GM12878 (cell line): ENCODE data around the gene SECTM1. TPM values are rescaled to one million over a fixed set of nuclear protein-coding genes. Genes with fewer than 3 reads are reported as not detected.

Experiments used
- ATAC-seq: fragments of 200-7000 bp; cut with Tn5 transposase; 3 replicates; pipeline ENCODE4 v1.9.1; 2020; ENCODE audit warnings: mild to moderate bottlenecking, moderate library complexity
- BruUV-seq: library from RNA; stranded (reverse); fragments of 400-500 nt; replicated peaks from 2 replicates; lab custom pipeline; 2021; lab: Mats Ljungman, UMichigan
- CTCF ChIA-PET: fragments of 300-600 bp; sonication (Branson Sonifier 250); formaldehyde crosslinking; extraction: SDS; loops from one replicate; lab custom pipeline; 2021; ENCODE audit warnings: inconsistent platforms; lab: Yijun Ruan, JAX
- POLR2A ChIA-PET: fragments of 350-600 bp; formaldehyde crosslinking; extraction: SDS; loops from one replicate; lab custom pipeline; 2021; ENCODE audit warnings: inconsistent platforms; lab: Charles Lee
- RAD21 ChIA-PET: fragments of 300-600 bp; sonication (Branson Sonifier 250); formaldehyde crosslinking; loops from one replicate; lab custom pipeline; 2023; ENCODE audit warnings: antibody characterized with exemption; ENCODE audit not compliant: unreplicated experiment; lab: Charles Lee
- SMC1A ChIA-PET: fragments of 300-600 bp; sonication (Branson Sonifier 250); formaldehyde crosslinking; loops from one replicate; lab custom pipeline; 2023; ENCODE audit not compliant: unreplicated experiment, uncharacterized antibody; lab: Charles Lee
- DNase-seq: peaks from one replicate; pipeline ENCODE4 v3.0.0-alpha.2; 2011; ENCODE audit warnings: low read depth, low spot score
- FAIRE-seq: peaks from 3 replicates; lab custom pipeline; 2011; peaks lifted over from hg19 to GRCh38; lab: Jason Lieb, UNC
- H2AFZ ChIP-seq: 2 replicates; pipeline ENCODE4 v1.6.0; 2011; ENCODE audit warnings: low read depth, low read length, control low read depth; ENCODE audit not compliant: control insufficient read depth
- H3K27ac ChIP-seq: 2 replicates; pipeline ENCODE4 v1.5.1; 2011; ENCODE audit warnings: control low read depth; ENCODE audit not compliant: control insufficient read depth, insufficient read depth
- H3K27me3 ChIP-seq, 2 experiments: replicated peaks in 1 of 2; 2 replicates each; pipeline versions ENCODE4 v1.6.0 to v1.6.1; 2011; ENCODE audit warnings: low read length in 1 of 2; ENCODE audit not compliant: control insufficient read depth in 2 of 2, insufficient read depth in 2 of 2
- H3K36me3 ChIP-seq, 2 experiments: 2 replicates each; pipeline ENCODE4 v1.5.1; 2011; ENCODE audit warnings: low read length in 1 of 2; ENCODE audit not compliant: control insufficient read depth in 2 of 2, insufficient read depth in 2 of 2
- H3K4me1 ChIP-seq: 2 replicates; pipeline ENCODE4 v1.6.1; 2011; ENCODE audit warnings: mild to moderate bottlenecking, low read length, moderate library complexity, mixed read lengths; ENCODE audit not compliant: control insufficient read depth, insufficient read depth
- H3K4me2 ChIP-seq: 2 replicates; pipeline ENCODE4 v1.6.0; 2011; ENCODE audit warnings: control low read depth; ENCODE audit not compliant: control insufficient read depth, insufficient read depth
- H3K4me3 ChIP-seq: fragments of 200-600 bp; sonication (generic); 2 replicates; pipeline ENCODE4 v1.5.1; 2016
- H3K79me2 ChIP-seq: 2 replicates; pipeline ENCODE4 v1.6.0; 2011; ENCODE audit warnings: low read length; ENCODE audit not compliant: control insufficient read depth, insufficient read depth
- H3K9ac ChIP-seq: 2 replicates; pipeline ENCODE4 v1.8.0; 2011; ENCODE audit warnings: low read length, control low read depth, mixed read lengths; ENCODE audit not compliant: control insufficient read depth, insufficient read depth
- H3K9me3 ChIP-seq: replicated peaks from 3 replicates; pipeline ENCODE4 v1.5.1; 2011; ENCODE audit warnings: mild to moderate bottlenecking, low read length; ENCODE audit not compliant: control insufficient read depth, insufficient read depth
- H4K20me1 ChIP-seq: 2 replicates; pipeline ENCODE4 v1.6.0; 2011; ENCODE audit not compliant: control insufficient read depth, insufficient read depth
- CHD2 ChIP-seq: IDR thresholded peaks from 2 replicates; pipeline ENCODE4 v1.6.1; 2011; ENCODE audit warnings: low read depth, low read length, improper control_type of control experiment, borderline replicate concordance
- DPF2 ChIP-seq: fragments of 450-650 bp; IDR thresholded peaks from 2 replicates; pipeline ENCODE4 v1.6.1; 2017; ENCODE audit warnings: mild to moderate bottlenecking
- E2F8 ChIP-seq: fragments of 450-650 bp; IDR thresholded peaks from 2 replicates; pipeline ENCODE4 v1.6.1; 2018; ENCODE audit warnings: mild to moderate bottlenecking, low read depth, moderate library complexity; ENCODE audit not compliant: partially characterized antibody
- NFYA ChIP-seq: IDR thresholded peaks from 2 replicates; pipeline ENCODE4 v1.6.1; 2011; ENCODE audit warnings: low read depth, mild to moderate bottlenecking, low read length, improper control_type of control experiment, borderline replicate concordance
- NRF1 ChIP-seq: conservative IDR thresholded peaks from 2 replicates; pipeline ENCODE4 v1.6.1; 2011; ENCODE audit warnings: mild to moderate bottlenecking, low read depth, low read length, improper control_type of control experiment
- PAX5 ChIP-seq: IDR thresholded peaks from 2 replicates; pipeline ENCODE4 v1.6.1; 2011; ENCODE audit warnings: low read depth, low read length, borderline replicate concordance
- POLR2A ChIP-seq: IDR thresholded peaks from 2 replicates; pipeline ENCODE4 v1.6.1; 2011; ENCODE audit warnings: low read depth, mild to moderate bottlenecking, low read length
- RELA ChIP-seq: fragments of 450-650 bp; IDR thresholded peaks from 2 replicates; pipeline ENCODE4 v1.8.0; 2014; ENCODE audit warnings: borderline replicate concordance; ENCODE audit not compliant: partially characterized antibody
- RELB ChIP-seq: fragments of 450-650 bp; IDR thresholded peaks from 2 replicates; pipeline ENCODE4 v1.6.1; 2017; ENCODE audit warnings: low read depth, mild to moderate bottlenecking, moderate library complexity
- TAF1 ChIP-seq: IDR thresholded peaks from 2 replicates; pipeline ENCODE4 v1.6.1; 2011; ENCODE audit warnings: mild to moderate bottlenecking, low read depth, low read length, borderline replicate concordance
- TARDBP ChIP-seq: IDR thresholded peaks from 2 replicates; pipeline ENCODE4 v1.6.1; 2016; ENCODE audit warnings: borderline replicate concordance
- ZNF217 ChIP-seq: fragments of 450-650 bp; IDR thresholded peaks from 2 replicates; pipeline ENCODE4 v1.6.1; 2017; ENCODE audit warnings: antibody characterized with exemption, mild to moderate bottlenecking
- WGBS: methylation state at CpG from one replicate; pipeline ENCODE4 v1.1.6; 2016; ENCODE audit warnings: low lambda C conversion rate; ENCODE audit not compliant: insufficient replicate concordance, insufficient coverage; ENCODE audit errors: missing lambda C conversion rate; 5-methylcytosine and 5-hydroxymethylcytosine counted together
- in situ Hi-C: fragments of 300-500 bp; cut with MboI; formaldehyde crosslinking; loops from 9 replicates; pipeline ENCODE4 v1.14.3; 2018; ENCODE audit warnings: mixed read lengths
- intact Hi-C: fragments of 100-400 bp; cut with micrococcal nuclease; formaldehyde crosslinking; loops from one replicate; pipeline ENCODE4 v1.14.2; 2022; ENCODE audit not compliant: unreplicated experiment
- polyA plus RNA-seq, 11 experiments: library from polyadenylated mRNA; depleted of rRNA in 4 of 11; unstranded in 6 of 11; stranded (reverse) in 5 of 11; fragments of >200 nt; fragmentation: Nextera tagmentation in 4 of 11; fragmentation: Illumina TruSeq in 1 of 11; extraction: Ambion mirVana in 4 of 11; extraction: Trizol in 1 of 11; gene quantifications; 1 replicate in 1 of 11; 2 replicates in 10 of 11; pipeline versions ENCODE4 v1.2.1 to v1.2.3, GENCODE V29; 2011 to 2016; ENCODE audit warnings: inconsistent platforms in 2 of 11, missing spikeins in 2 of 11, low read depth in 1 of 11
- total RNA-seq, 4 experiments: library from RNA; depleted of rRNA in 3 of 4; stranded (reverse); fragments of >200 nt in 3 of 4; fragmentation: Illumina TruSeq in 1 of 4; extraction: Trizol in 1 of 4; gene quantifications; 2 replicates each; pipeline versions ENCODE4 v1.2.1 to v1.2.3, GENCODE V29; 2013 to 2021
- TF ChIP-seq, protein P1 (sequence below): fragments of 450-650 bp; IDR thresholded peaks from 2 replicates; pipeline ENCODE4 v1.6.1; 2016; ENCODE audit warnings: mild to moderate bottlenecking
- TF ChIP-seq, protein P2 (sequence below): IDR thresholded peaks from 2 replicates; pipeline ENCODE4 v1.6.1; 2012; ENCODE audit warnings: low read length, inconsistent platforms

Gene SECTM1
- total and polyA plus RNA-seq, 10 of the 15 experiments (the other 5 are each of a cell fraction or from before 2014, with no cell fraction given), result 0.10 to 0.13 (median 0.12) TPM; not detected in 7

- TF ChIP-seq, protein P1, sequence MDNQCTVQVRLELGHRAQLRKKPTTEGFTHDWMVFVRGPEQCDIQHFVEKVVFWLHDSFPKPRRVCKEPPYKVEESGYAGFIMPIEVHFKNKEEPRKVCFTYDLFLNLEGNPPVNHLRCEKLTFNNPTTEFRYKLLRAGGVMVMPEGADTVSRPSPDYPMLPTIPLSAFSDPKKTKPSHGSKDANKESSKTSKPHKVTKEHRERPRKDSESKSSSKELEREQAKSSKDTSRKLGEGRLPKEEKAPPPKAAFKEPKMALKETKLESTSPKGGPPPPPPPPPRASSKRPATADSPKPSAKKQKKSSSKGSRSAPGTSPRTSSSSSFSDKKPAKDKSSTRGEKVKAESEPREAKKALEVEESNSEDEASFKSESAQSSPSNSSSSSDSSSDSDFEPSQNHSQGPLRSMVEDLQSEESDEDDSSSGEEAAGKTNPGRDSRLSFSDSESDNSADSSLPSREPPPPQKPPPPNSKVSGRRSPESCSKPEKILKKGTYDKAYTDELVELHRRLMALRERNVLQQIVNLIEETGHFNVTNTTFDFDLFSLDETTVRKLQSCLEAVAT, result no peak
- TF ChIP-seq NRF1, result no peak
- TF ChIP-seq RELB, result peak; percentile 32; the same call in 1 of the 2 replicates
- no peak for TF ChIP-seq PAX5
Measured at GRCh38 chr17:82300707-82301270, 32.8 kb downstream of the SECTM1 start (continued).

DNA sequence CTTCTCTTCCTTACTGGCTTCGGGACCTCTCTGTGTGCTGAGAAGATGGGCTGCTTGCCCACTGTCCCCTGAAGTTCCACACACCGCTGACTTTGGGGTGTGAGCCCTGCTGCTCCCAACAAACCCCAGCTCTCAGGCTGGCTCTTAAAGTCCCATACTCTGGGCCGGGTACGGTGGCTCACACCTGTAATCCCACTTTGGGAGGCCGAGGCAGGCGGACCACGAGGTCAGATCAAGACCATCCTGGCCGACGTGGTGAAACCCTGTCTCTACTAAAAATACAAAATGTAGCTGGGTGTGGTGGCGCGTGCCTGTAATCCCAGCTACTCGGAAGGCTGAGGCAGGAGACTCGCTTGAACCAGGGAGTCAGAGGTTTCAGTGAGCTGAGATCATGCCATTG is 33.3 kb downstream of the SECTM1 start:
- H2AFZ ChIP-seq, result no peak overlapping the region
- ChIA-PET SMC1A (interaction anchor here (0.6 to 5.1 kb wide), 11 partner anchors 11 to 363 kb away, joined by 3 to 42 read pairs (median 4); partner anchors contain the start of gene CD7), POLR2A (interaction anchor here (0.6 to 4.0 kb wide), 4 partner anchors 13 to 132 kb away, joined by 3 to 32 read pairs (median 4); no protein-coding TSS in a partner anchor), RAD21 (interaction anchor here (1.0 to 7.9 kb wide), 8 partner anchors 14 to 270 kb away, joined by 3 to 77 read pairs (median 6); no protein-coding TSS in a partner anchor), CTCF (interaction anchor here (0.8 to 8.7 kb wide), 13 partner anchors 8 to 117 kb away, joined by 3 to 94 read pairs (median 6); no protein-coding TSS in a partner anchor)
- 75% methylated on average over 13 of the region's 13 CpGs for WGBS
- H3K9ac ChIP-seq, result no peak overlapping the region
- no peaks in the 10 kb centered on the region for H3K79me2 ChIP-seq
- in situ Hi-C loops, result no loop called here
- DNase-seq, result no peak
- ATAC-seq, result no peak
- H3K27me3 ChIP-seq, result no peaks in the 10 kb centered on the region
- no peaks in the 10 kb centered on the region for H3K36me3 ChIP-seq
- peaks cover 43% of the 10 kb centered on the region for H3K4me1 ChIP-seq
- H3K27ac ChIP-seq, result no peak overlapping the region
- no peak for FAIRE-seq
- intact Hi-C loops, result no loop called here
- no peak overlapping the region for H3K4me3 ChIP-seq
- H3K9me3 ChIP-seq, result no peaks in the 10 kb centered on the region
- H3K4me2 ChIP-seq, result no peak overlapping the region
- H4K20me1 ChIP-seq, result no peaks in the 10 kb centered on the region
- BruUV-seq, result no TSS peak
- TF ChIP-seq TAF1 (no peak), NFYA (no peak), CHD2 (no peak), POLR2A (no peak), DPF2 (no peak), RELA (no peak), ZNF217 (no peak), E2F8 (no peak), TARDBP (no peak)
- TF ChIP-seq, protein P2, sequence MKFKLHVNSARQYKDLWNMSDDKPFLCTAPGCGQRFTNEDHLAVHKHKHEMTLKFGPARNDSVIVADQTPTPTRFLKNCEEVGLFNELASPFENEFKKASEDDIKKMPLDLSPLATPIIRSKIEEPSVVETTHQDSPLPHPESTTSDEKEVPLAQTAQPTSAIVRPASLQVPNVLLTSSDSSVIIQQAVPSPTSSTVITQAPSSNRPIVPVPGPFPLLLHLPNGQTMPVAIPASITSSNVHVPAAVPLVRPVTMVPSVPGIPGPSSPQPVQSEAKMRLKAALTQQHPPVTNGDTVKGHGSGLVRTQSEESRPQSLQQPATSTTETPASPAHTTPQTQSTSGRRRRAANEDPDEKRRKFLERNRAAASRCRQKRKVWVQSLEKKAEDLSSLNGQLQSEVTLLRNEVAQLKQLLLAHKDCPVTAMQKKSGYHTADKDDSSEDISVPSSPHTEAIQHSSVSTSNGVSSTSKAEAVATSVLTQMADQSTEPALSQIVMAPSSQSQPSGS, result no peak
